Right atrium auricular region (tissue), 2 donors: ENCODE measurements around the gene OR13J1. TPM values are rescaled to one million over a fixed set of nuclear protein-coding genes. Genes with fewer than 3 reads are reported as not detected.

Experiments used
- DNase-seq: peaks from one replicate; pipeline ENCODE4 v3.0.0-alpha.2; 2019; ENCODE audit warnings: low spot score
- H3K27ac ChIP-seq, 2 donors: fragments of 200-600 bp; sonication (generic); 1 replicate in 1 of 2; 2 replicates in 1 of 2; pipeline ENCODE4 v1.5.1; 2016 to 2019
- H3K27me3 ChIP-seq, 2 donors: fragments of 200-600 bp; sonication (generic); one replicate each; pipeline versions ENCODE4 v1.5.1 to v1.6.0; 2017 to 2019
- H3K36me3 ChIP-seq: fragments of 200-600 bp; sonication (generic); one replicate; pipeline ENCODE4 v1.5.1; 2016
- H3K4me1 ChIP-seq, 2 donors: fragments of 200-600 bp; sonication (generic); one replicate each; pipeline versions ENCODE4 v1.5.1 to v1.6.0; 2017 to 2019
- H3K4me3 ChIP-seq, 2 donors: fragments of 200-600 bp; sonication (generic); 1 replicate in 1 of 2; 2 replicates in 1 of 2; pipeline ENCODE4 v1.5.1; 2017 to 2019; ENCODE audit warnings: mild to moderate bottlenecking in 1 of 2, moderate library complexity in 1 of 2
- H3K9me3 ChIP-seq, 2 donors: fragments of 200-600 bp; sonication (generic); one replicate each; pipeline ENCODE4 v1.5.1; 2019
- CTCF ChIP-seq, 2 donors: fragments of 200-600 bp; sonication (generic); IDR thresholded peaks; one replicate each; pipeline ENCODE4 v1.5.1; 2019; ENCODE audit warnings: antibody characterized with exemption in 2 of 2
- total RNA-seq, 2 donors: library from RNA; depleted of rRNA; stranded (reverse); fragments of >200 nt; gene quantifications; one replicate each; pipeline ENCODE4 v1.1.0, GENCODE V29; 2016

The OR13J1 gene
- total RNA-seq, 2 donors from 2014 or later: not detected

GRCh38 chr9:35909687-35910612 is 39.7 kb upstream of the OR13J1 start:
- peak; percentile 75 for DNase-seq
- TF ChIP-seq CTCF (IDR thresholded peaks at IDR 0.05): no peak
- no peaks in the 10 kb centered on the region for H3K27me3 ChIP-seq
- no peaks in the 10 kb centered on the region for H3K9me3 ChIP-seq
- peak overlapping the region; percentile 88 to 96 for H3K27ac ChIP-seq
- H3K4me3 ChIP-seq: peak overlapping the region; percentile 28 to 43
- H3K4me1 ChIP-seq: peaks cover 0 to 89% of the 10 kb centered on the region in 2 donors
- no peaks in the 10 kb centered on the region for H3K36me3 ChIP-seq

GRCh38 chr9:35909274-35909673 is 39.1 kb upstream of the OR13J1 start, which contains the start of gene SPAAR:
Gene SPAAR, plus strand, starts transcription at chr9:35909490. Its CDS starts 974 bp downstream, at chr9:35910464.
- peak within 1 kb of the TSS; percentile 88 to 96 for H3K27ac ChIP-seq
- H3K36me3 ChIP-seq: no peaks in the 10 kb centered on the region
- H3K4me1 ChIP-seq: peaks cover 0 to 89% of the 10 kb centered on the region in 2 donors
- peak within 1 kb of the TSS; percentile 28 to 43 for H3K4me3 ChIP-seq
- H3K27me3 ChIP-seq: no peaks in the 10 kb centered on the region
- no peaks in the 10 kb centered on the region for H3K9me3 ChIP-seq
- no peak for DNase-seq
- TF ChIP-seq CTCF (IDR thresholded peaks at IDR 0.05): no peak

GRCh38 chr9:35908504-35909125 is 38.4 kb upstream of the OR13J1 start:
- Histone ChIP-seq H3K36me3 (no peaks in the 10 kb centered on the region), H3K9me3 (no peaks in the 10 kb centered on the region), H3K27ac (peak overlapping the region; percentile 88 to 96), H3K27me3 (no peaks in the 10 kb centered on the region), H3K4me1 (peaks cover 0 to 86% of the 10 kb centered on the region in 2 donors), H3K4me3 (peak overlapping the region in 1 of 2 donors; percentile 43)
- TF ChIP-seq CTCF (IDR thresholded peaks at IDR 0.05): no peak
- DNase-seq: peak; percentile 66

- no peaks in the 10 kb centered on the region for H3K36me3 ChIP-seq
- H3K27me3 ChIP-seq: no peaks in the 10 kb centered on the region
- peak; percentile 85 for DNase-seq
- H3K4me1 ChIP-seq: peaks cover 0 to 88% of the 10 kb centered on the region in 2 donors
- H3K27ac ChIP-seq: peak overlapping the region; percentile 88 to 96
- H3K9me3 ChIP-seq: no peaks in the 10 kb centered on the region
- peak overlapping the region; percentile 33 to 43 for H3K4me3 ChIP-seq
- TF ChIP-seq CTCF (IDR thresholded peaks at IDR 0.05): no peak
These were observed 37.7 kb upstream of the OR13J1 start for GRCh38 chr9:35907711-35908503.

GRCh38 chr9:35906923-35907699 is 36.9 kb upstream of the OR13J1 start:
- DNase-seq: peak; percentile 87
- peak overlapping the region; percentile 33 to 43 for H3K4me3 ChIP-seq
- no peaks in the 10 kb centered on the region for H3K36me3 ChIP-seq
- peaks cover 0 to 82% of the 10 kb centered on the region in 2 donors for H3K4me1 ChIP-seq
- no peak for TF ChIP-seq CTCF (IDR thresholded peaks at IDR 0.05)
- H3K9me3 ChIP-seq: no peaks in the 10 kb centered on the region
- H3K27me3 ChIP-seq: no peaks in the 10 kb centered on the region
- H3K27ac ChIP-seq: peak overlapping the region; percentile 88 to 96
